Right lung (tissue), 5 donors: ENCODE data around the gene ZCCHC3. TPM values are rescaled to one million over a fixed set of nuclear protein-coding genes. Genes with fewer than 3 reads are reported as not detected.
"Not testable (repeated sequence)": the region's sequence is repeated elsewhere in the genome, so short reads cannot be mapped to it uniquely, and the experiment has no call there.

Experiments used
- DNase-seq, 2 donors: peaks; one replicate each; pipeline ENCODE4 v3.0.0-alpha.2; 2013
- polyA plus RNA-seq, 5 donors: library from polyadenylated mRNA; unstranded; fragments of 120-200 nt; gene quantifications; one replicate each; pipeline versions ENCODE4 v1.2.1 to v1.2.3, GENCODE V29; 2013; ENCODE audit warnings: inconsistent platforms in 1 of 5, low replicate concordance in 1 of 5; ENCODE audit not compliant: insufficient read length in 5 of 5, insufficient read depth in 1 of 5

The ZCCHC3 gene
- polyA plus RNA-seq, 5 donors: 40.2 to 50.2 (median 43.3) TPM

DNA sequence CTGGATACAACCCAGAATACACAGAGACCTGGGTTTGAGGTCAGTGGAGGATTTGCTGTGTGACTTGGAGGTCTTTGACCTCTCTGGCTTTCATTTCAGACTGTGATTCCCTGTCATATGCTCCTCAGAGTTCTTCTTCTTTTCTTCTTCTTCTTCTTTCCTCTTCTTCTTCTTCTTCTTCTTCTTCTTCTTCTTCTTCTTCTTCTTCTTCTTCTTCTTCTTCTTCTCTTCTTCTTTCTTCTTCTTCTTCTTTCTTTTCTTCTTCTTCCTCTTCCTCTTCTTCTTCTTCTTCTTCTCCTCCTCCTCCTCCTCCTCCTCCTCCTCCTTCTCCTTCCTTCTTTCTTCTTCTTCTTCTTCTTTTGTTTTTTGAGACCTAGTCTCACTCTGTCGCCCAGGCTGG is 38.7 kb downstream of the ZCCHC3 start:
- not testable (repeated sequence) for DNase-seq

- no peak for DNase-seq
Measured at GRCh38 chr20:341682-342081, 44.3 kb downstream of the ZCCHC3 start.

DNA sequence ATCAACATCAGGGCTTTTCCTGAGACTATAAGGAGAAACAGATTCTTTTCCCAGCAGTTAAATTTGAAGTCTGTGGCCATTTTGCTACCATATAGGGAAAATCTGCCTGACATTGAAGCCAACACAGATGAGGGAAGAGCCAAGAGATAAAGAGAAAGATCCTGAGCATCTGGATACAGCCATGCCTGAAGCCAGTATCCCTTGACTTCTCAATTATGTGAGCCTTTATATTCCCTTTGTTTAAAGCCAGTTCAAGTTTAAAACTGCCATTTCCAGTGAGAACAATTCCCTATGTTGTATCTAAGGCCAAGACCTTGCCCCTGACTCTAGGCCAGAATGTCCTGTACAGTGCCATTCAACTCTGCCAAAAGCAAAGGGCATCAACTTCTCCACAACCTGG is 45.7 kb downstream of the ZCCHC3 start:
- no peak for DNase-seq

GRCh38 chr20:346033-346639 is 48.8 kb downstream of the ZCCHC3 start:
- no peak for DNase-seq

GRCh38 chr20:346640-347316 is 49.4 kb downstream of the ZCCHC3 start, which contains the start of gene NRSN2:
Gene NRSN2, plus strand, starts transcription at chr20:347111. Its CDS starts 2,533 bp downstream, at chr20:349644.
- peak; percentile 55 to 62 for DNase-seq

DNA sequence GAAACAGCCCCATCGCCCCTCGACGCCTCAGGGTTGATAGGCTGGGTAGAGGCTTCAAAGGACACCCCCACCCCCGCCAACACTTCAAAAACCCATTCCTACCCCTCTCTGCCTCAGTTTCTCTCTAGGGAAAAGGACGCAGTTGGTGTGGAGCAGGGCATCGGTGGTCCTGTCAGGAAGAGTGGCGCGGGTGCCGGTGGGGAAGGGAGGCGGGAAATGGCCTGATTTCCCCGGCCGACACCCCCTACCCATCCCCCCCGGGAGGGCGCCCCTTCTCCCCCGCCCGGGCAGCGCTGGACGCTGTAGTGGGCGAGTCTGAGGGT is 49.9 kb downstream of the ZCCHC3 start:
- no peak for DNase-seq

- DNase-seq: peak; percentile 93 to 94
Measured at GRCh38 chr20:347640-348484, 50.5 kb downstream of the ZCCHC3 start.

GRCh38 chr20:348972-349841 is 51.8 kb downstream of the ZCCHC3 start:
- no peak for DNase-seq

Other genes with a start within 250 kb of the ZCCHC3 start
- gene DEFB125, start 209.9 kb upstream of the ZCCHC3 start, polyA plus RNA-seq: not detected
- gene DEFB126, start 155.0 kb upstream of the ZCCHC3 start, polyA plus RNA-seq: not detected
- not detected for gene DEFB127, start 140.1 kb upstream of the ZCCHC3 start, polyA plus RNA-seq
- not detected for gene DEFB128, start 107.9 kb upstream of the ZCCHC3 start, polyA plus RNA-seq
- not detected for gene DEFB129, start 70.3 kb upstream of the ZCCHC3 start, polyA plus RNA-seq
- not detected for gene DEFB132, start 39.8 kb upstream of the ZCCHC3 start, polyA plus RNA-seq
- 10 to 100 TPM; 38.9 to 48.4 (median 45.2) TPM for gene C20orf96, start 6.8 kb upstream of the ZCCHC3 start, polyA plus RNA-seq
- 10 to 100 TPM; 23.6 to 46.6 (median 30.8) TPM for gene SOX12, start 28.0 kb downstream of the ZCCHC3 start, polyA plus RNA-seq
- 10 to 100 TPM; 33.9 to 43.7 (median 35.4) TPM for gene NRSN2, start 49.5 kb downstream of the ZCCHC3 start, polyA plus RNA-seq
- gene TRIB3, start 83.2 kb downstream of the ZCCHC3 start, polyA plus RNA-seq: 10 to 100 TPM in 2 of 5 donors, 1 to 10 TPM in 3; 7.9 to 13.4 (median 10.0) TPM
- 100 to 1,000 TPM in 1 of 5 donors, 10 to 100 TPM in 4; 84.0 to 104 (median 99.4) TPM for gene RBCK1, start 110.7 kb downstream of the ZCCHC3 start, polyA plus RNA-seq
- 10 to 100 TPM; 32.7 to 39.5 (median 36.3) TPM for gene TBC1D20, start 165.0 kb downstream of the ZCCHC3 start, polyA plus RNA-seq
- 100 to 1,000 TPM; 103 to 163 (median 140) TPM for gene CSNK2A1, start 246.2 kb downstream of the ZCCHC3 start, polyA plus RNA-seq